Thymus (tissue), 11 donors: ENCODE results near the gene TAF1A. TPM values are rescaled to one million over a fixed set of nuclear protein-coding genes. Genes with fewer than 3 reads are reported as not detected.

Source experiments
- DNase-seq, 9 donors: peaks; one replicate each; pipeline ENCODE4 v3.0.0-alpha.2; 2013; ENCODE audit warnings: low spot score in 9 of 9, low read depth in 6 of 9, missing footprints in 1 of 9
- H3K27ac ChIP-seq, 2 donors: one replicate each; pipeline ENCODE4 v1.5.1; 2013; ENCODE audit warnings: control low read depth in 1 of 2, low read depth in 1 of 2, low read length in 1 of 2, mild to moderate bottlenecking in 1 of 2, moderate library complexity in 1 of 2
- H3K27me3 ChIP-seq, 2 donors: one replicate each; pipeline ENCODE4 v1.5.1; 2013; ENCODE audit warnings: low read length in 1 of 2; ENCODE audit not compliant: control insufficient read depth in 2 of 2, insufficient read depth in 1 of 2
- H3K36me3 ChIP-seq, 2 donors: one replicate each; pipeline ENCODE4 v1.5.1; 2013; ENCODE audit warnings: low read length in 1 of 2, mild to moderate bottlenecking in 1 of 2, moderate library complexity in 1 of 2; ENCODE audit not compliant: control insufficient read depth in 2 of 2, insufficient read depth in 2 of 2
- H3K4me1 ChIP-seq, 2 donors: one replicate each; pipeline ENCODE4 v1.5.1; 2013; ENCODE audit warnings: low read length in 2 of 2; ENCODE audit not compliant: control insufficient read depth in 2 of 2, insufficient read depth in 2 of 2
- H3K4me3 ChIP-seq, 2 donors: one replicate each; pipeline ENCODE4 v1.5.1; 2013; ENCODE audit warnings: low read length in 2 of 2, control low read depth in 1 of 2, mild to moderate bottlenecking in 1 of 2
- H3K9me3 ChIP-seq, 2 donors: one replicate each; pipeline ENCODE4 v1.5.1; 2013; ENCODE audit warnings: low read length in 1 of 2, mild to moderate bottlenecking in 1 of 2; ENCODE audit not compliant: control insufficient read depth in 2 of 2, insufficient read depth in 1 of 2
- WGBS: extraction: QIAGEN DNeasy Blood & Tissue Kit; methylation state at CpG from one replicate; pipeline ENCODE4 v1.1.7; 2013; 5-methylcytosine and 5-hydroxymethylcytosine counted together
- polyA plus RNA-seq: library from polyadenylated mRNA; stranded (reverse); fragments of 200-250 nt; gene quantifications from one replicate; pipeline ENCODE4 v1.2.3, GENCODE V29; 2013
- total RNA-seq: library from RNA; stranded (reverse); fragments of 120-200 nt; gene quantifications from one replicate; pipeline ENCODE4 v1.2.4, GENCODE V29; 2013
- donor health status: healthy.

Gene TAF1A
- total and polyA plus RNA-seq, 2 donors: 2.9 to 8.5 TPM

GRCh38 chr1:222582099-222582774 is 7.5 kb downstream of the TAF1A start:
- H3K36me3 ChIP-seq: peaks cover 3 to 24% of the 10 kb centered on the region in 2 donors
- H3K27ac ChIP-seq: no peak overlapping the region
- no peaks in the 10 kb centered on the region for H3K9me3 ChIP-seq
- no peaks in the 10 kb centered on the region for H3K4me1 ChIP-seq
- WGBS: 97% methylated on average over 4 of the region's 4 CpGs
- H3K27me3 ChIP-seq: no peaks in the 10 kb centered on the region
- no peak for DNase-seq
- H3K4me3 ChIP-seq: no peak overlapping the region

- Histone ChIP-seq H3K27ac (no peak overlapping the region), H3K36me3 (peaks cover 3 to 25% of the 10 kb centered on the region in 2 donors), H3K4me1 (no peaks in the 10 kb centered on the region), H3K9me3 (no peaks in the 10 kb centered on the region), H3K27me3 (no peaks in the 10 kb centered on the region), H3K4me3 (no peak overlapping the region)
- WGBS: over 99% methylated on average over 3 of the region's 3 CpGs
- no peak for DNase-seq
Measured at GRCh38 chr1:222579316-222579715, 10.4 kb downstream of the TAF1A start.

- Histone ChIP-seq H3K4me3 (no peak overlapping the region), H3K36me3 (peaks cover 0 to 17% of the 10 kb centered on the region in 2 donors), H3K27ac (no peak overlapping the region), H3K4me1 (no peaks in the 10 kb centered on the region), H3K27me3 (no peaks in the 10 kb centered on the region), H3K9me3 (no peaks in the 10 kb centered on the region)
- WGBS: 97% methylated on average over 1 of the region's 1 CpG
- no peak for DNase-seq
Measured at GRCh38 chr1:222570837-222571236, 18.9 kb downstream of the TAF1A start.

GRCh38 chr1:222561656-222562055 is 28.1 kb downstream of the TAF1A start:
- H3K9me3 ChIP-seq: no peaks in the 10 kb centered on the region
- DNase-seq: no peak
- WGBS: 97% methylated on average over 1 of the region's 1 CpG
- no peak overlapping the region for H3K27ac ChIP-seq
- no peak overlapping the region for H3K4me3 ChIP-seq
- H3K36me3 ChIP-seq: peaks cover 4 to 27% of the 10 kb centered on the region in 2 donors
- H3K27me3 ChIP-seq: no peaks in the 10 kb centered on the region
- no peaks in the 10 kb centered on the region for H3K4me1 ChIP-seq

GRCh38 chr1:222557574-222557973 is 32.2 kb downstream of the TAF1A start:
- no peaks in the 10 kb centered on the region for H3K4me1 ChIP-seq
- H3K27me3 ChIP-seq: no peaks in the 10 kb centered on the region
- WGBS: 98% methylated on average over 7 of the region's 7 CpGs
- H3K9me3 ChIP-seq: no peaks in the 10 kb centered on the region
- DNase-seq: no peak
- H3K36me3 ChIP-seq: peaks cover 4 to 25% of the 10 kb centered on the region in 2 donors
- no peak overlapping the region for H3K4me3 ChIP-seq
- H3K27ac ChIP-seq: no peak overlapping the region

GRCh38 chr1:222557148-222557547 is 32.6 kb downstream of the TAF1A start:
- H3K4me1 ChIP-seq: no peaks in the 10 kb centered on the region
- H3K27me3 ChIP-seq: no peaks in the 10 kb centered on the region
- WGBS: 89% methylated on average over 6 of the region's 6 CpGs
- H3K27ac ChIP-seq: no peak overlapping the region
- peaks cover 4 to 25% of the 10 kb centered on the region in 2 donors for H3K36me3 ChIP-seq
- DNase-seq: no peak
- H3K9me3 ChIP-seq: no peaks in the 10 kb centered on the region
- H3K4me3 ChIP-seq: no peak overlapping the region

- Histone ChIP-seq H3K27me3 (no peaks in the 10 kb centered on the region), H3K36me3 (peaks cover 4 to 19% of the 10 kb centered on the region in 2 donors), H3K27ac (no peak overlapping the region), H3K4me1 (no peaks in the 10 kb centered on the region), H3K4me3 (no peak overlapping the region), H3K9me3 (no peaks in the 10 kb centered on the region)
- 96% methylated on average over 2 of the region's 2 CpGs for WGBS
- no peak for DNase-seq
Measured at GRCh38 chr1:222555992-222556615, 33.6 kb downstream of the TAF1A start.

- no peaks in the 10 kb centered on the region for H3K4me1 ChIP-seq
- peaks cover 0 to 6% of the 10 kb centered on the region in 2 donors for H3K36me3 ChIP-seq
- no peaks in the 10 kb centered on the region for H3K27me3 ChIP-seq
- 98% methylated on average over 5 of the region's 5 CpGs for WGBS
- no peak overlapping the region for H3K4me3 ChIP-seq
- no peaks in the 10 kb centered on the region for H3K9me3 ChIP-seq
- H3K27ac ChIP-seq: no peak overlapping the region
- no peak for DNase-seq
Measured at GRCh38 chr1:222554177-222554576, 35.6 kb downstream of the TAF1A start.

- no peak for DNase-seq
Measured at GRCh38 chr1:222552882-222553281, 36.9 kb downstream of the TAF1A start.

More at GRCh38 chr1:222552882-222553281, 36.9 kb downstream of the TAF1A start:
- H3K9me3 ChIP-seq: no peaks in the 10 kb centered on the region
- H3K4me3 ChIP-seq: no peak overlapping the region
- 88% methylated on average over 5 of the region's 5 CpGs for WGBS
- H3K36me3 ChIP-seq: peaks cover 0 to 6% of the 10 kb centered on the region in 2 donors
- no peaks in the 10 kb centered on the region for H3K4me1 ChIP-seq
- peaks cover 0 to under 1% of the 10 kb centered on the region in 2 donors for H3K27me3 ChIP-seq
- no peak overlapping the region for H3K27ac ChIP-seq
